PFSK-1 (cell line): ENCODE measurements around the gene SENP7.

Source experiments
- POLR2AphosphoS5 ChIP-seq: IDR thresholded peaks from 2 replicates; pipeline ENCODE4 v1.6.1; 2012; ENCODE audit warnings: low read depth, mild to moderate bottlenecking, control low read depth, low read length, moderate library complexity
- REST ChIP-seq, 2 experiments: IDR thresholded peaks; 2 replicates each; pipeline versions ENCODE4 v1.6.1 to v1.8.0; 2011 to 2012; ENCODE audit warnings: low read depth in 2 of 2, low read length in 2 of 2, control low read depth in 1 of 2, inconsistent platforms in 1 of 2, mild to moderate bottlenecking in 1 of 2, moderate library complexity in 1 of 2; ENCODE audit not compliant: insufficient read depth in 1 of 2
- SIN3A ChIP-seq: IDR thresholded peaks from 2 replicates; pipeline ENCODE4 v1.6.1; 2012; ENCODE audit warnings: mild to moderate bottlenecking, low read length, moderate library complexity, borderline replicate concordance; ENCODE audit not compliant: insufficient read depth
- TAF1 ChIP-seq: IDR thresholded peaks from 2 replicates; pipeline ENCODE4 v1.6.1; 2012; ENCODE audit warnings: low read length, control low read depth, borderline replicate concordance; ENCODE audit not compliant: insufficient read depth

- no peak for TF ChIP-seq POLR2AphosphoS5
- no peak for TF ChIP-seq REST (IDR thresholded peaks at IDR 0.05; ENCODE audit: insufficient read depth in 1 of 2, low read depth in 2 of 2, low read length in 2 of 2)
- TF ChIP-seq TAF1 = no peak
- TF ChIP-seq SIN3A = no peak
Measured at GRCh38 chr3:101433652-101434051, 79.4 kb downstream of the SENP7 start.
